Mesenteric fat pad (tissue), 1 donor: Measurements from ENCODE around the gene INPP5A. TPM values are rescaled to one million over a fixed set of nuclear protein-coding genes. Genes with fewer than 3 reads are reported as not detected.

ENCODE experiments used
- DNase-seq: peaks from one replicate; pipeline ENCODE4 v3.0.0-alpha.2; 2020; ENCODE audit warnings: low spot score
- total RNA-seq: library from RNA; stranded (reverse); fragmentation: NEBNext Ultra II Directional; extraction: Animal tissue kit (Norgen Biotek cat#: 25700); gene quantifications from one replicate; pipeline ENCODE4 v1.2.1, GENCODE V29; 2021
- donor health status: DM: yes; HTN: yes; CAD: no.

INPP5A gene
- total RNA-seq, 1 donor from 2014 or later = 30.5 TPM

DNA sequence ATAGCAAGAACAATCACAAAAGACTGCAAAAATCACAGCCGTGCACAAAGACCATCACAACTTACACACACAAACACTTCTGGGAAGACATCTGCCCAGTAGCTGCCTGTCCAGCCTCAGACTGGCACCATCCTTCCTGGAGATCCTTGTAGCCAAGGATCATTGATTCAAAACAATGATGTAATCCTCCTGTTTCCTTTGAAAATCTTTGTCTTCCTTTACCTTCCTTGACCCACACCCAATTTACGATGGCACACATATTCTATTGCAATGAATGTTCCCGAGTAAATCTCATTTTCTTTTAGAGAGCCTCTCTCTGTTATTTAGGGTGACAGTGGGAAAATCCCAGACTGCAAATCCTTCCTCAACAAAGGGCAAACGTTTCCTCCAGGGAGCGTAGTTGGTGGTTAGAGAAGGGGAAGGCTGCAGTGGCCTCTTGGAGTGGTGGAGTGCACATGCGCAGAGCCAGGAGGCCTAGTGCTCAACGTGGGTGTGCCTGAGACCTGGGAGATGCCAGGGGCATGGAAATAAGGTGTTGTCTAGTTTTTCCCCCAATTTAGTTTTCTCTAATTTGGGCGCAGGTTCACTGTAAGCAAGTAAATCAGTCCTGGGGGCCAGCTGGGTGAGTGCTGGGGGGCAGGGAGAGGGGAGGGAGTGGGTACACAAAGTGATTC is 3.1 kb upstream of the INPP5A start:
- DNase-seq = no peak

- no peak for DNase-seq
Measured at GRCh38 chr10:132535065-132535651, 2.4 kb upstream of the INPP5A start.

DNA sequence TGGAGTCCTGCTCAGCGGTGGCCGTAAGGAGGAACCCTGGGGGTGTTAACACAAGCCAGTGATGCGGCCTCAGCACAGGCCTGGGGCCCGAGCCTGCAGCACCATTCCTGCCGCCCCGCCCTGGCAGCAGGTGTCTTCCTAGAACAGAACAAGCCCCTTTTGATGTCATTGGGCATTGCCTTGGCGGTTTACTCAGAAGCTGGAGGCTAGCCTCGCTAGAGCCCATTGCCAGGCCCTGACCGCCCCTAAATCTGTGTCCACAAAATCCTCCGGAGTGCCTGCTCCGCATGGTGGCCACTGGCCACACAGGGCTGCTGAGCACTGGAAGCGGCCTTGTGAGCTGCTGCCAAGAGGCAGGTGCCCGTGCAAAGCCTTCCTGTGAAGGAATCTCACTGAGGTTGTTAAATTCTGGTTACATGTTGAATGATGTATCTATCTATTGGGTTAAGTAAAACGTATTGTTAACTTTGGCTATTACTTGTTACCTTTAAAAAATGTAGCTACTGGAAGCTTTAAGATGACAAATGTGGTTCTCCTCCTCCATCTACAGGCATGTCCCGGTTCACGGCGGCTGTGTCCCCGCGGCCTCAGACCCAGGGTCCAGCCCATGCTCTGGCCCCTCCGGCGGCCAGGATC is 1.2 kb upstream of the INPP5A start:
- DNase-seq = no peak

- DNase-seq = peak; percentile 100
Measured at GRCh38 chr10:132536877-132537683, 507 bp upstream of the INPP5A start.

DNA sequence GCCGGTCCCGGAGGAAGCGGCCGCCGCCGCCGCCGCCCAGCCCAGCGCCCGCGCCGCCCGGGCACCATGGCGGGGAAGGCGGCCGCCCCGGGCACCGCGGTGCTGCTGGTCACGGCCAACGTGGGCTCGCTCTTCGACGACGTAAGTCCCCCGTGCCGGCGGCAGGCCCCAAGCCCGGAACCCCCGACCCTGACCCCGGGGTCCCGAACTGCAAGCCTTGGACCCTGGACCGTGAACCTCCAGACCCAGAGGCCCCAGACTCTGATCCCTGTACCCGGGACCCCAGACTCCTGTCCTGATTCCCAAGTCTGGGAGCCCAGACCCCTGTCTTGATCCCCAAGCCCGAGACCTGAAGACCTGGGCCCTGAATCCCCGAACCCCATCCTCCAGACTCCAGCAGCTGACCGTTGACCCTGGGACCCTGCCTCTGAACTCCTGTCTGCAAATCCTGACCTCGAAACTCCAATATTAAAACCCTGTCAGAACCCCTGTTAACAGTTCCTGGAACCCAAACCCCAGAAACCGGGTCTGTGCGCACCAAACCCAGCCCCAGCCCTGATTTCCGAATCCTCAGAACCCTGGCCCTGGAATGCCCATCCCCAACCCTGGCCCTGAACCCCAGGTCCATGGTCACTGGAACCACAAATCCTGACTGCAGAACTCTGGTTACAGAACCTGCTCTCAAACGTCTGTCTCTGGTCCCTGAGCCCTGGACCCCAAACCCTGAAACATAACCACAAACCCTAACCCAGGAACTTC is 623 bp downstream of the INPP5A start:
- no peak for DNase-seq

DNA sequence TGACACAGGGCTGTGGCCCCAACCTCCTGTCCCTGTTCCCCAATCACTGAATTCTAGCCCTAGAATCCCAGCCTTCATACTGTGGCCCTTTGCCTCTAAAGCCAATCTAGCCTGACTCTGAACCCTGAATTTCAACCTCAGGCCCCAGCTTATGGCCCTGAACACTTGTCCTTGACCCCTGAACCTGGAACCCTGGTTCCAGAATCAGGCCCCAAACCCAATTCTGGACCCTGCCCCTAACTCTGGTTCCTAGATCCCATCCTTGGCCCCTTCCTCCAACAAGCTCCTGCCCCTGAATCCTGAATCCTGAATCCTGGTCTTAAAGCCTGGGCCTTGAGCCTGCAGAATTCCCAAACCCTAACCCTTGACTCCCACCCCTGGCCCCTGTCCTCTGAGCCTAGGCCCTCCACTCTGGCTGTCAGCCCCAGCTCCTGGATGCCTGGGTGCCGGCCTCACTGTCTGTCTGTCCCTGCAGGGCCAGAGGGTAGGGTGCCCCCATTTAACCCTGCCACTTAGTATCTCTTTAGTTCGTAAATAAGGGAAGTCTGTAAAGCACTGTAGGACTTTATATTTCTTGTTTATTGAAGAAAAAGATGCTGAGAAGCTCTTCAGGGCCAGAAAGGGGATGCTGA is 1.3 kb downstream of the INPP5A start:
- no peak for DNase-seq

GRCh38 chr10:132539431-132539839 is 1.8 kb downstream of the INPP5A start:
- no peak for DNase-seq

GRCh38 chr10:132539894-132540293 is 2.3 kb downstream of the INPP5A start:
- DNase-seq = no peak

DNA sequence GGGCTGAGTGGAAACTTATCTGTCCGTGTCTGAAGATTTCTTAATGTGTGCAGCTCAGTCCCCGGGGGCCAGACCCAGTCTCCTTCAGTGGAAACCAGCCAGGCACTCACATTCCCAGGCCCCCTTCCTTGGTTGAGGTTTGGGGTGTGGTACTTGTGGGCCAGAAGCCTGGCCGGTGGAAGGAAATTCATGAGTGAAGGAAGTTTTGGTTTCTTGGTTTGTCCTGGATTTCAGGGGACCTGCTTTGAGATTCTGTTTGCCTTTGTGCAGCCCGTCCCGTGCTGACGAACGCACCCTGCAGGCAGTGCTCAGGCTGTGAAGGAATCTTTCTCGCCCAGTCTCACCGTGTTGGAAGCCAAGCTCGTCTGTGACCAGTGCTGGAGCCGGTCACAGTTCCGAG is 2.9 kb downstream of the INPP5A start:
- no peak for DNase-seq

- DNase-seq = no peak
Measured at GRCh38 chr10:132541129-132541528, 3.5 kb downstream of the INPP5A start.

DNA sequence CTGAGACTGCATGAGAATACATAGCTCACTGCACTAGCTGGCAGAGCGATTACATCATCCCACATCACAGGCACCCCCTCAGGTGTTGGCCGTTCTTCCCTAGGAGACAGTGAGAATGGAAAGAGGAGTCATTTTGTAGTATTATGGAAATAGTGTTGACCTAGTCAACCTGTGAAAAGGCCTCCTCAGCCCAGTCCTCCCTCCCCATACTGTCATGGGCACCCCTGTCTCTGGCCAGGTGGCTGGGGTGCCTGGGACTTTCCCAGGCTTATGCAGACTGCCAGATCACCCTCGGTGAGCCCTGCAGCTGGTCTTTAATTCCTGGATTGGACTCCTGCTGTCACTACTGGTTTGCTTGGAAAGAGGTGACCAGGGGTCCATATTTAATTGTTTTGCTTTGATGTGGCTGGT is 4.0 kb downstream of the INPP5A start:
- no peak for DNase-seq

DNA sequence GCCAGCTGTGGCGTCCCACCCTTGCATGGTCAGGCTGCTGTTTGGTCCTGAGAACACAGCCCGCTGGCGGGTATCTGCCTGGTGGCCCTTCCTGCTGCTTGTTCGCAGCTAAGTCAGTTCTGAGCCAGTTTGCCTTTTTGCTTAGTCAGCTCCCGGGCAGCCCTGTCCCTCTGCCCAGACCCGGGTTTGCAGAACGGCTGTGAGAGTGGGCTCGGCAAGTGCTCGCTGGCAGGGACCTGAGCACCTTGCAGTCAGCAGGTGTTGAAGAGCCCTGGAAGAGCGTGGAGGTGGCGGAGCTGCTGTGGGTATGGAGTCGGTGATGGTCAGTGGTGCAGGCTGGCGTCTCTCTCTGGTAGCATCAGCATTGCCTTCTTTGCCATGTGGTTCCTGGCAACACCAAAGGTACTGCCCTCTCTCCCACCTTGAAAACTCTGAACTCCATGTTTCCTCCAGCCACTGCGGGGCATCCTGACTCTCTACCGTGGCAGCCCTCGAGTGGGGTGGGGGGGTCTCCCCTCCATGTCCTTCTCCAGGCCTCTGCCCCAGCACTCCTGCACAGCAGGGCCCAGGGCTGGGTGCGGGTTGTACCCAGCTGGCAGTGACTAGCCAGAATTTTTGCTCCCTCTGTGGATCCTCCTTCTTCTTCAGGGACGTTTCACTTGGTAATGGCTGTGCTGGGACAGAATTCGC is 4.6 kb downstream of the INPP5A start:
- DNase-seq = no peak

DNA sequence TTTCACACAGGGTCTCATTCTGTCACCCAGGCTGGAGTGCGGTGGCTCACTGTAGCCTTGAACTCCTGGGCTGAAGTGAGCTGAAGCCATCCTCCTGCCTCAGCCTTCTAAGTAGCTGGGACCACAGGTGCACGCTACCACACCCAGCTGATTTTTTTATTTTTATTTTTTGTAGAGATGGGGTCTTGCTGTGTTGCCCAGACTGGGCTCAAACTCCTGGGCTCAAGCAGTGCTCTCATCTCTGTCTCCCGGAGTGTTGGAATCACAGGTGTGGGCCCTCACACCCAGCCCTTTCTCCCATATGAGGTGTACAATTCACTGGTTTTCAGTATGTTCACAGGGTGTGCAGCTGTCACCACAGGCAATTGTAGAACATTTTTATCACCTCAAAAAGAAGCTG is 5.2 kb downstream of the INPP5A start:
- no peak for DNase-seq

GRCh38 chr10:132543916-132544743 is 6.5 kb downstream of the INPP5A start:
- no peak for DNase-seq

GRCh38 chr10:132544744-132545658 is 7.4 kb downstream of the INPP5A start:
- DNase-seq = no peak

DNA sequence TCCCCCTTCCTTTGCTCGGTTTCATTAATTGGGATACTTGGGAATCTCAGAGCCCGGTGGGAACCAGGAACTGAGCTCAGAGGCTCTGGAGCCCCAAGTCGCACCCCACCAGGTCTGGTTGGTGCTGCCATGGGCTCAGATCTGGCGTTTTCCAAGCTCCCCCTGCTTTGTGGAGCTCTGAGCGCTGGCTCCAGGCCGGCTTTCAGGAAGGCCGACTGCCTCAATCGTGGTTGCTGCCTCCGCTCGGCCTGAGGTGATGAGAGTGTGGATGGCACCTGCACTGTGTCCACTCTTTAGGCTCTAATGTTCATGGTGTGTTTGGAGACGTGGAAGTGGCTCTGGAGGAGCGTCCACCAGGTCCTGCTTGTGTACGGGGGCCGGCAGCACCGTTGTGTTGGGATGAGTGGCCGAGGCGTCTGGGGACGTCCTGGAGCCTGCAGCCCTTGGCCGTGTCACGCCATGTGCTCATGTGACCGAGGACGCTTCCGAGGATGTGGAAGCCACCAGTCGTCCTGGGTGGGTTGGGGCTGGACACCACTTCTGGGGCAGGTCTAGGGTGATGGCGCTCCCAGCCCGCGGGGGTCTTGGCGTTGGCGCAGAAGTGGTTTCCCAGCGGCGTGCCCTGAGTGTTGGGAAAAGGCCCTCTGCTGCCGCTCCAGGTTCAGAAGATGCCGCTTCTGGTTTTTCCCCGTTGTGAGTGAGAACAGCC is 8.2 kb downstream of the INPP5A start:
- no peak for DNase-seq
